Measurements from ENCODE around the gene PGBD2. TPM values are rescaled to one million over a fixed set of nuclear protein-coding genes. Genes with fewer than 3 reads are reported as not detected.

PGBD2 gene
- total and polyA plus RNA-seq, 2 of the 13 experiments (the other 11 are each of a cell fraction or from before 2014, with no cell fraction given), result 6.0 to 7.4 TPM

DNA sequence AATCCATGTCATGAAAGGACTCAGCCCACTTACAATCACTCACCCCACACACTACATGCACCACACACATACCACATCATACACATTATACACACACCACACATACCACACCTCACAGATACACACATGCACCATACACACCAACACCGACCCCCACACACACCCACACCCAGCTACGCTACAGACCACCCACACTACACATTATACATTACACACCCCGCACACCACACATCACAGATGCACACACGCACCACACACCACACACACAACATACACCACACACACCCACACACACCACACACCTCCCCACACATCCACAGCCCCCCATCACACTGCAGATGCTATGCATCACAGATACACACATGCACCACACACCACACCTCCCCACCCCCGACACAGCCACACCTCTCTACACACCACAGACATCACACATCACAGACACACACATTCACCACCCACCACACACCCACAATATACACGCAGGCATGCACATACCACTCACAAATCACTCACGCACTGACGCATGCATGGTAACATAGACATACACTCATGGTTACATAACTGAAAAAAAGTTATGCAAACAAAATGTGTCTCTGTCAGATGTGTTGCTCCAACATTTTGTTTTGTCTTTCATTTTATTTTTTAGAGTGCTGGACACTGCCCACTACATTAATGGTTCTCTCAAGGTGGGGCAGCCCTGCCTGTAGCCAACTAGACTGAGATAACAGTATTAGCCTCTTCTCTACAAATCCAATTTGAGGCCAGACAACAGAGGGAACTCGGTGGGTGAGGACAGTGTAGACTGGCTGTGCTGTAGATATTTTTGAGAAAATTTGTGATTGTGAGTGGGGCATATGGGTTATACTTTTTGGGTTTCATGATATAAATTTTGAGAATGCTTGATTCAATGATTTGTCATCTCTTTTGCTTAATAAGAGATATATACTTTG lies 15.2 kb upstream of the PGBD2 start:
- FAIRE-seq (no peak), ATAC-seq (no peak), DNase-seq (ENCODE audit: low spot score) (no peak)
- Histone ChIP-seq H3K4me1 (ENCODE audit: insufficient read depth, low read length) (no peaks in the 10 kb centered on the region), H3K4me2 (ENCODE audit: low read depth, low read length) (no peak overlapping the region), H3K9me3 (ENCODE audit: low read length) (no peaks in the 10 kb centered on the region), H2AFZ (ENCODE audit: low read length) (no peak overlapping the region), H3K36me3 (replicated peaks in 1 of 2; ENCODE audit: control insufficient read depth in 1 of 2, insufficient read depth in 2 of 2, low read length in 2 of 2) (no peaks in the 10 kb centered on the region), H3K27ac (ENCODE audit: extremely low read length, insufficient read depth, low read length) (no peak overlapping the region), H4K20me1 (ENCODE audit: insufficient read depth, low read length) (no peaks in the 10 kb centered on the region), H3K4me3 (replicated peaks in 1 of 3; ENCODE audit: insufficient read depth in 1 of 3, low read depth in 2 of 3, low read length in 3 of 3) (no peak overlapping the region), H3K9ac (ENCODE audit: insufficient read depth, low read depth, low read length) (no peak overlapping the region), H3K79me2 (ENCODE audit: insufficient read depth, low read length) (no peaks in the 10 kb centered on the region), H3K27me3 (ENCODE audit: control insufficient read depth in 1 of 2, insufficient read depth in 2 of 2, low read length in 2 of 2) (no peaks in the 10 kb centered on the region; a peak in 1 of 5 replicates)
- ChIA-PET POLR2A (no interaction called here), CTCF (ENCODE audit: low intra/inter-chr PET ratio, low total read pairs) (no interaction called here)
- intact Hi-C loops (cut with micrococcal nuclease; ENCODE audit: unreplicated experiment), result no loop called here
- WGBS (ENCODE audit: low lambda C conversion rate), result 49% methylated on average over 9 of the region's 9 CpGs
- in situ Hi-C loops (cut with HindIII; ENCODE audit: extremely low pct_ligation_motif_present, low pct_unique_long_range_greater_than_20kb), result no loop called here
- TF ChIP-seq RAD51 (IDR thresholded peaks at IDR 0.05; ENCODE audit: borderline replicate concordance) (0 out of 2 replicates have a peak, but pooled peaks have one; percentile 5), JUN (CRISPR knock-in tag; IDR thresholded peaks at IDR 0.05) (no peak)
- no TSS peak for BruUV-seq (replicated peaks)

DNA sequence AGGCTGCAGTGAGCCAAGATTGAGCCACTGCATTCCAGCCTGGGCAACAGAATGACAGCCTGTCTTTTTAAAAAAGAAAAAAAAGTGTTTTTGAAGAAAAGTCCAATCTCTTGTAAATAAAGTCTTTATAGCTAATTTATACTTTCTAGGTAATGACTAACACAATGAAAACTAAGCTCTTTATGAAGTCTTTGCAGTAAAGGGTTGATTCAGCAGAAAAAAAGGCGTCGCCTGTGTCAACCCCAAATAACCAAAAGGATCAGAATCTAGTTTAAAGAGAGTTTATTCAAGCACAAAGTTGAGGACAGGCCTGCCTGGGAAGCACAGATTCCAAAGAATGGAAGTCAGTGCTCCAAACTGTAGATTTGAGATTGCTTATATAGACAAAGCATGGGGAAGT lies 14.3 kb upstream of the PGBD2 start:
- BruUV-seq (replicated peaks), result no TSS peak
- intact Hi-C loops (cut with micrococcal nuclease; ENCODE audit: unreplicated experiment) (no loop called here), in situ Hi-C loops (cut with HindIII; ENCODE audit: extremely low pct_ligation_motif_present, low pct_unique_long_range_greater_than_20kb) (no loop called here)
- DNase-seq (ENCODE audit: low spot score), result no peak
- Histone ChIP-seq H3K4me2 (ENCODE audit: low read depth, low read length) (no peak overlapping the region), H2AFZ (ENCODE audit: low read length) (no peak overlapping the region), H3K27me3 (ENCODE audit: control insufficient read depth in 1 of 2, insufficient read depth in 2 of 2, low read length in 2 of 2) (no peaks in the 10 kb centered on the region; a peak in 3 of 5 replicates), H3K4me1 (ENCODE audit: insufficient read depth, low read length) (no peaks in the 10 kb centered on the region), H3K36me3 (replicated peaks in 1 of 2; ENCODE audit: control insufficient read depth in 1 of 2, insufficient read depth in 2 of 2, low read length in 2 of 2) (no peaks in the 10 kb centered on the region), H4K20me1 (ENCODE audit: insufficient read depth, low read length) (no peaks in the 10 kb centered on the region), H3K79me2 (ENCODE audit: insufficient read depth, low read length) (no peaks in the 10 kb centered on the region), H3K9ac (ENCODE audit: insufficient read depth, low read depth, low read length) (no peak overlapping the region), H3K9me3 (ENCODE audit: low read length) (no peaks in the 10 kb centered on the region), H3K4me3 (replicated peaks in 1 of 3; ENCODE audit: insufficient read depth in 1 of 3, low read depth in 2 of 3, low read length in 3 of 3) (no peak overlapping the region), H3K27ac (ENCODE audit: extremely low read length, insufficient read depth, low read length) (no peak overlapping the region)
- no peak for ATAC-seq
- WGBS (ENCODE audit: low lambda C conversion rate), result 87% methylated on average over 2 of the region's 2 CpGs
- no peak for FAIRE-seq
- peak; percentile 26 for TF ChIP-seq HNRNPK (IDR thresholded peaks at IDR 0.05; ENCODE audit: low read depth, low read length, poor library complexity, severe bottlenecking)
- TF ChIP-seq, protein P1, sequence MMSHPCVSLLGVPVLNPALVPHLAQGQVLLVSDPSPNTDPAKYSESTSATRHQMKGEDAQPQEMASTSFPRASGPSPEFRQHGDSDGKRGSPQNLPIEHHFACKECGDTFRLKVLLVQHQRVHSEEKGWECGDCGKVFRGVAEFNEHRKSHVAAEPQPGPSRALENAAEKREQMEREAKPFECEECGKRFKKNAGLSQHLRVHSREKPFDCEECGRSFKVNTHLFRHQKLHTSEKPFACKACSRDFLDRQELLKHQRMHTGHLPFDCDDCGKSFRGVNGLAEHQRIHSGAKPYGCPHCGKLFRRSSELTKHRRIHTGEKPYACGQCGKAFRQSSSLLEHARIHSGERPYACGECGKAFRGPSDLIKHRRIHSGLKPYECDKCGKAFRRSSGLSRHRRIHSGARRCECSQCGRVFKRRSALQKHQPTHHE (CRISPR knock-in tag; IDR thresholded peaks at IDR 0.05; ENCODE audit: borderline replicate concordance), result no peak
- TF ChIP-seq ONECUT2 (CRISPR knock-in tag; IDR thresholded peaks at IDR 0.05), result no peak
- TF ChIP-seq, protein P2, sequence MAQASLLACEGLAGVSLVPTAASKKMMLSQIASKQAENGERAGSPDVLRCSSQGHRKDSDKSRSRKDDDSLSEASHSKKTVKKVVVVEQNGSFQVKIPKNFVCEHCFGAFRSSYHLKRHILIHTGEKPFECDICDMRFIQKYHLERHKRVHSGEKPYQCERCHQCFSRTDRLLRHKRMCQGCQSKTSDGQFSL (CRISPR knock-in tag; IDR thresholded peaks at IDR 0.05), result no peak
- ChIA-PET POLR2A (interaction anchor here (1.4 kb wide), 1 partner anchor 14 kb away, joined by 4 read pairs; the partner anchor contains the start of gene PGBD2), CTCF (ENCODE audit: low intra/inter-chr PET ratio, low total read pairs) (no interaction called here)

Measured in HepG2 (cell line).